C4-2B (cell line): Measurements from ENCODE around the gene IRF9.

Source experiments
- H3K27ac ChIP-seq: fragments of 450-650 bp; 2 replicates; pipeline ENCODE4 v1.5.1; 2017
- CTCF ChIP-seq: fragments of 450-650 bp; conservative IDR thresholded peaks from 2 replicates; pipeline ENCODE4 v1.5.1; 2017; ENCODE audit warnings: mild to moderate bottlenecking
- ZFX ChIP-seq: fragments of 450-650 bp; IDR thresholded peaks from 2 replicates; pipeline ENCODE4 v1.6.1; 2017

Gene IRF9

GRCh38 chr14:24160850-24161804, at the start of gene IRF9:
Gene IRF9, plus strand, starts transcription at chr14:24161265. Its CDS starts 880 bp downstream, at chr14:24162145.
- peak within 1 kb of the TSS; percentile 23; the same call in 1 of the 2 replicates for H3K27ac ChIP-seq
- TF ChIP-seq ZFX, result no peak
- TF ChIP-seq CTCF, result peak; percentile 95

- TF ChIP-seq CTCF, result no peak
- no peak for TF ChIP-seq ZFX
- H3K27ac ChIP-seq, result peak overlapping the region; percentile 97
These were observed 47.7 kb upstream of the IRF9 start for GRCh38 chr14:24113379-24113800.

GRCh38 chr14:24113801-24114531, 47.1 kb upstream of the IRF9 start:
- H3K27ac ChIP-seq, result peak overlapping the region; percentile 97
- TF ChIP-seq ZFX (peak; percentile 79; the same call in 1 of the 2 replicates), CTCF (no peak)

- no peak for TF ChIP-seq CTCF
- no peak for TF ChIP-seq ZFX
- peak within 1 kb of the TSS; percentile 97 for H3K27ac ChIP-seq
These were observed 46.3 kb upstream of the IRF9 start, which contains the start of the genes DCAF11 and NRL for GRCh38 chr14:24114532-24115421. Gene DCAF11, plus strand, starts transcription at chr14:24114777. Its CDS starts 818 bp downstream, at chr14:24115595. Gene NRL, minus strand, starts transcription at chr14:24114949. Its CDS starts 32,101 bp downstream, at chr14:24082848.

GRCh38 chr14:24115422-24116127, 45.5 kb upstream of the IRF9 start:
- TF ChIP-seq CTCF (no peak), ZFX (no peak)
- peak overlapping the region; percentile 97 for H3K27ac ChIP-seq

- peak overlapping the region; percentile 97; the same call in 1 of the 2 replicates for H3K27ac ChIP-seq
- no peak for TF ChIP-seq ZFX
- TF ChIP-seq CTCF, result no peak
These were observed 44.8 kb upstream of the IRF9 start for GRCh38 chr14:24116128-24116814.
